Lower leg skin (tissue), 4 donors: ENCODE data around the gene GLDN. TPM values are rescaled to one million over a fixed set of nuclear protein-coding genes. Genes with fewer than 3 reads are reported as not detected.

Experiments used
- DNase-seq, 2 donors: peaks; one replicate each; pipeline ENCODE4 v3.0.0-alpha.2; 2019; ENCODE audit warnings: low spot score in 2 of 2
- H3K4me3 ChIP-seq: fragments of 200-600 bp; sonication (generic); 2 replicates; pipeline ENCODE4 v1.5.1; 2017; ENCODE audit warnings: mild to moderate bottlenecking, low read depth; ENCODE audit not compliant: poor library complexity, severe bottlenecking
- POLR2A ChIP-seq, 2 donors: fragments of 450-650 bp; IDR thresholded peaks; one replicate each; pipeline ENCODE4 v1.6.1; 2016 to 2017; ENCODE audit warnings: antibody characterized with exemption in 2 of 2, mild to moderate bottlenecking in 1 of 2, moderate library complexity in 1 of 2
- whole genome bisulfite sequencing, 2 donors: methylation state at CpG; one replicate each; pipeline ENCODE4 v1.1.5; 2018; 5-methylcytosine and 5-hydroxymethylcytosine counted together
- intact Hi-C: fragments of 100-400 bp; cut with DNase I; formaldehyde crosslinking; loops from one replicate; pipeline ENCODE4 v1.15.0; 2023; ENCODE audit warnings: low total_unique reads
- total RNA-seq, 4 donors: library from RNA; depleted of rRNA; stranded (reverse); fragments of >200 nt; gene quantifications; one replicate each; pipeline ENCODE4 v1.1.0, GENCODE V29; 2016
- TF ChIP-seq, protein P1 (sequence below), 3 donors: fragments of 450-650 bp; IDR thresholded peaks; one replicate each; pipeline ENCODE4 v1.5.1; 2016; ENCODE audit warnings: antibody characterized with exemption in 3 of 3, mild to moderate bottlenecking in 3 of 3, moderate library complexity in 2 of 3

GLDN gene
- total RNA-seq, 4 donors from 2014 or later, result 3.7 to 9.4 (median 4.9) TPM

- TF ChIP-seq, protein P1, sequence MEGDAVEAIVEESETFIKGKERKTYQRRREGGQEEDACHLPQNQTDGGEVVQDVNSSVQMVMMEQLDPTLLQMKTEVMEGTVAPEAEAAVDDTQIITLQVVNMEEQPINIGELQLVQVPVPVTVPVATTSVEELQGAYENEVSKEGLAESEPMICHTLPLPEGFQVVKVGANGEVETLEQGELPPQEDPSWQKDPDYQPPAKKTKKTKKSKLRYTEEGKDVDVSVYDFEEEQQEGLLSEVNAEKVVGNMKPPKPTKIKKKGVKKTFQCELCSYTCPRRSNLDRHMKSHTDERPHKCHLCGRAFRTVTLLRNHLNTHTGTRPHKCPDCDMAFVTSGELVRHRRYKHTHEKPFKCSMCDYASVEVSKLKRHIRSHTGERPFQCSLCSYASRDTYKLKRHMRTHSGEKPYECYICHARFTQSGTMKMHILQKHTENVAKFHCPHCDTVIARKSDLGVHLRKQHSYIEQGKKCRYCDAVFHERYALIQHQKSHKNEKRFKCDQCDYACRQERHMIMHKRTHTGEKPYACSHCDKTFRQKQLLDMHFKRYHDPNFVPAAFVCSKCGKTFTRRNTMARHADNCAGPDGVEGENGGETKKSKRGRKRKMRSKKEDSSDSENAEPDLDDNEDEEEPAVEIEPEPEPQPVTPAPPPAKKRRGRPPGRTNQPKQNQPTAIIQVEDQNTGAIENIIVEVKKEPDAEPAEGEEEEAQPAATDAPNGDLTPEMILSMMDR (IDR thresholded peaks at IDR 0.05), result no peak
- no peak for TF ChIP-seq POLR2A (IDR thresholded peaks at IDR 0.05)
- WGBS, 2 donors, result 89 to 98% methylated on average over 5 of the region's 5 CpGs
- DNase-seq, result no peak
- H3K4me3 ChIP-seq, result no peak overlapping the region
- intact Hi-C loops, result no loop called here
Observed at GRCh38 chr15:51356147-51356546, 14.7 kb downstream of the GLDN start.

DNA sequence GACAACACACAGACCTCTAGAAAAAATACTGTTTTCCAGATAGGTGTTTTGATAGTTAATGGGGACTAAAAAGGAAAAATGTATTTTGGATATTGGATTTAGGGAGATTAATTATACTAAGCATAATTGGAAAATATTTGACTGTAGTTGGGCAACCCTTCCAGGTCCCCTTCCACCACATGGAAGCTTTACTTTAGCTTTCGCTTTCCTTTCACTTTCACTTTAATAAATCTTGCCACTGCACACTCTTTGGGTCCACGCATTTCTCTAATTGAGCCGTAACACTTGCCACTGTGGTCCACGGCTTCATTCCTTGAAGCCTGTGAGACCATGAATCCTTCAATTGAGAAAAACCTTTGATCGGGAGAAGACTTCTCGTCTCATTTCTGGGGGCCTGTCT is 15.5 kb downstream of the GLDN start:
- TF ChIP-seq, protein P1 (IDR thresholded peaks at IDR 0.05), result no peak
- WGBS, 2 donors, result 90 to 93% methylated on average over 6 of the region's 6 CpGs

GRCh38 chr15:51359981-51360380 is 18.5 kb downstream of the GLDN start:
- WGBS, 2 donors, result 41 to 48% methylated on average over 7 of the region's 7 CpGs
- no peak for TF ChIP-seq POLR2A (IDR thresholded peaks at IDR 0.05)
- TF ChIP-seq, protein P1 (IDR thresholded peaks at IDR 0.05), result no peak
- H3K4me3 ChIP-seq, result no peak overlapping the region
- DNase-seq, result no peak
- intact Hi-C loops, result no loop called here

More for the DNA sequence above, 15.5 kb downstream of the GLDN start:
- intact Hi-C loops, result no loop called here
- no peak overlapping the region for H3K4me3 ChIP-seq
- DNase-seq, result no peak

DNA sequence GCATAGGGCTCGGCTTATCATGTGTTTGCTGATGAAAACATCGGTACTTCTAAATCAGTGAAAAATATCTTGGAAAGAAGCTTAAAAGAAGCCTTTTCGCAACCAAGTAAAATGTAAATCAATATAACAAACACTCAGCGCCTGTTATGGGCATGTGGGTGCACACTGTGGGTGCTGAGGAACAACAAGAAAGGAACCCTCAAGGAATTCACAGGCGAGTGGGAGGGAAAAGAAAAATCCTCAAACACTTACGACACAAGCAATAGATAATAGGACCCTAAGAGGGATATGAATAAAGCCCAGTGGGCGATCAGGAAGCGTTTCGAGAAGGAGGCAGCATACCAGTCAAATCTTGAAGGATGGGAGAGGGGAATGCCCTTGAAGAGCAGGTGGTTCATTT is 21.9 kb downstream of the GLDN start:
- no peak overlapping the region for H3K4me3 ChIP-seq
- WGBS, 2 donors, result 59 to 64% methylated on average over 9 of the region's 9 CpGs
- TF ChIP-seq POLR2A (IDR thresholded peaks at IDR 0.05), result no peak
- TF ChIP-seq, protein P1 (IDR thresholded peaks at IDR 0.05), result no peak
- DNase-seq, result no peak
- intact Hi-C loops, result no loop called here

- intact Hi-C loops, result no loop called here
- WGBS, 2 donors, result 87 to 88% methylated on average over 6 of the region's 6 CpGs
- DNase-seq, result no peak
- H3K4me3 ChIP-seq, result no peak overlapping the region
- TF ChIP-seq, protein P1 (IDR thresholded peaks at IDR 0.05), result no peak
- TF ChIP-seq POLR2A (IDR thresholded peaks at IDR 0.05), result no peak
Observed at GRCh38 chr15:51365417-51365816, 24.0 kb downstream of the GLDN start.

DNA sequence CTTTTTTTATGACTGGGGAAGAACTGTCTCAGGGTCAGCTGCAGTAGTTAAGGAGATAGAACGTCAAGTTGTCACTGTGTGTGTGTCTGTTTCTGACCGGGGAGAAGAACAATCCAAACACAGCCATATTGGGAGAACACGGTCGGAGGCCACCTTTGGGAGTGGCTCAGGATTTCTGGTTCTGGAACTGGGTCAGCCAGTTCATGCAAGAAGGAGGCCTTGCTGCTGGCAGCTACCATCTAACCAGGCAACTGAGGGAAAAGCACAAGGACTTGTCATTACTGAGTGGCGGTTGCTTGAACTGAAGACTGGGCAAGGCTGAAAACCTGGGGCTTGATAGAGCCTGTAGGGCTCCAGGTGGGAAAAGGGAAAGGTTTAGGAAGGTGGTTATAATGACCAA is 24.6 kb downstream of the GLDN start:
- DNase-seq, result no peak
- TF ChIP-seq, protein P1 (IDR thresholded peaks at IDR 0.05), result no peak
- TF ChIP-seq POLR2A (IDR thresholded peaks at IDR 0.05), result no peak
- WGBS, 2 donors, result 72 to 73% methylated on average over 5 of the region's 5 CpGs
- H3K4me3 ChIP-seq, result no peak overlapping the region
- intact Hi-C loops, result no loop called here
